SK-N-SH treated with all-trans-retinoic acid at 6 μM for 48 hours (cell line): ENCODE data around the gene POMGNT1.

Experiments
- BACH2 ChIP-seq: fragments of 250-450 bp; sonication (Bioruptor Pico); IDR thresholded peaks from 2 replicates; pipeline ENCODE4 v1.9.0; 2021; ENCODE audit warnings: mild to moderate bottlenecking, borderline replicate concordance
- CSDC2 ChIP-seq: fragments of 250-450 bp; sonication (Bioruptor Pico); IDR thresholded peaks from 2 replicates; pipeline ENCODE4 v1.5.0; 2020; ENCODE audit warnings: mild to moderate bottlenecking, moderate library complexity
- ZFP30 ChIP-seq: fragments of 450-650 bp; formaldehyde crosslinking; IDR thresholded peaks from 2 replicates; pipeline ENCODE4 v1.5.0; 2022; ENCODE audit warnings: mild to moderate bottlenecking, moderate library complexity
- ZNF565 ChIP-seq: fragments of 450-650 bp; formaldehyde crosslinking; conservative IDR thresholded peaks from 2 replicates; pipeline ENCODE4 v1.5.0; 2020; ENCODE audit warnings: low read depth, mild to moderate bottlenecking, moderate library complexity
- ZNF8 ChIP-seq: fragments of 450-650 bp; formaldehyde crosslinking; IDR thresholded peaks from 2 replicates; pipeline ENCODE4 v1.5.0; 2020; ENCODE audit warnings: mild to moderate bottlenecking, moderate library complexity

GRCh38 chr1:46173361-46173856 is 24.8 kb downstream of the POMGNT1 start:
- no peak for TF ChIP-seq ZNF565 (CRISPR knock-in tag)
- TF ChIP-seq BACH2 (CRISPR knock-in tag), result no peak
- no peak for TF ChIP-seq CSDC2 (CRISPR knock-in tag)
- TF ChIP-seq ZNF8 (CRISPR knock-in tag), result no peak
- no peak for TF ChIP-seq ZFP30 (CRISPR knock-in tag)
